Adrenal gland (tissue), 5 donors: ENCODE measurements around the gene PACRG.

Source experiments
- POLR2A ChIP-seq, 2 donors: fragments of 450-650 bp; IDR thresholded peaks; one replicate each; pipeline ENCODE4 v1.6.1; 2017; ENCODE audit warnings: antibody characterized with exemption in 2 of 2, mild to moderate bottlenecking in 2 of 2, moderate library complexity in 1 of 2
- TF ChIP-seq, protein P1 (sequence below), 6 experiments: fragments of 450-650 bp in 4 of 6; fragments of 200-600 bp in 2 of 6; sonication (generic) in 1 of 6; IDR thresholded peaks; 1 replicate in 5 of 6; 2 replicates in 1 of 6; pipeline versions ENCODE4 v1.5.1 to v1.8.0; 2016 to 2021; ENCODE audit warnings: antibody characterized with exemption in 6 of 6, mild to moderate bottlenecking in 2 of 6, moderate library complexity in 1 of 6
- donor health status: DM: no; HTN: no; CAD: no.

DNA sequence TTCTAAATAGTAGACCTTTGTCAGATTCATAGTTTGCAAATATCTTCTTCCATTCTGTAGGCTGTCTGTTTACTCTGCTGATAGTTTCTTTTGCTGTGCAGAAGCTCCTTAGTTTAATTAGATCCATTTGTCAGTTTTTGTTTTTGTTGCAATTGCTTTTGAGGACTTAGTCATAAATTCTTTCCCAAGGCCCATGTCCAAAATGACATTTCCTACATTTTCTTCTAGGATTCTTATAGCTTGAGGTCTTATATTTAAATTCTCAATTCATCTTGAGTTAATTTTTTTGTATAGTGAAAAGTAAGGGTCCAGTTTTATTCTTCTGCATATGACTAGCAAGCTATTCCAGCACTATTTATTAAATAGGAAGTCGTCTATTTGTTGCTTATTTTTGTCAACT, 287.0 kb downstream of the PACRG start:
- no peak for TF ChIP-seq POLR2A (IDR thresholded peaks at IDR 0.05)
- TF ChIP-seq, protein P1, sequence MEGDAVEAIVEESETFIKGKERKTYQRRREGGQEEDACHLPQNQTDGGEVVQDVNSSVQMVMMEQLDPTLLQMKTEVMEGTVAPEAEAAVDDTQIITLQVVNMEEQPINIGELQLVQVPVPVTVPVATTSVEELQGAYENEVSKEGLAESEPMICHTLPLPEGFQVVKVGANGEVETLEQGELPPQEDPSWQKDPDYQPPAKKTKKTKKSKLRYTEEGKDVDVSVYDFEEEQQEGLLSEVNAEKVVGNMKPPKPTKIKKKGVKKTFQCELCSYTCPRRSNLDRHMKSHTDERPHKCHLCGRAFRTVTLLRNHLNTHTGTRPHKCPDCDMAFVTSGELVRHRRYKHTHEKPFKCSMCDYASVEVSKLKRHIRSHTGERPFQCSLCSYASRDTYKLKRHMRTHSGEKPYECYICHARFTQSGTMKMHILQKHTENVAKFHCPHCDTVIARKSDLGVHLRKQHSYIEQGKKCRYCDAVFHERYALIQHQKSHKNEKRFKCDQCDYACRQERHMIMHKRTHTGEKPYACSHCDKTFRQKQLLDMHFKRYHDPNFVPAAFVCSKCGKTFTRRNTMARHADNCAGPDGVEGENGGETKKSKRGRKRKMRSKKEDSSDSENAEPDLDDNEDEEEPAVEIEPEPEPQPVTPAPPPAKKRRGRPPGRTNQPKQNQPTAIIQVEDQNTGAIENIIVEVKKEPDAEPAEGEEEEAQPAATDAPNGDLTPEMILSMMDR (IDR thresholded peaks at IDR 0.05) = no peak
